HTERT RPE-1 (cell line): Measurements from ENCODE around the gene DHRS12.

Experiments used
- in situ Hi-C: fragments of 300-500 bp; cut with MboI; formaldehyde crosslinking; loops from 4 replicates; pipeline ENCODE4 v1.14.3; 2020; ENCODE audit warnings: low sequenced_read_pairs

Gene DHRS12, protein sequence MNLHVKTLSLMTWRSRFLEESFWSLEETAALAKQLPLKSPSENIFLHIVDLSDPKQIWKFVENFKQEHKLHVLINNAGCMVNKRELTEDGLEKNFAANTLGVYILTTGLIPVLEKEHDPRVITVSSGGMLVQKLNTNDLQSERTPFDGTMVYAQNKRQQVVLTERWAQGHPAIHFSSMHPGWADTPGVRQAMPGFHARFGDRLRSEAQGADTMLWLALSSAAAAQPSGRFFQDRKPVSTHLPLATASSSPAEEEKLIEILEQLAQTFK

DNA sequence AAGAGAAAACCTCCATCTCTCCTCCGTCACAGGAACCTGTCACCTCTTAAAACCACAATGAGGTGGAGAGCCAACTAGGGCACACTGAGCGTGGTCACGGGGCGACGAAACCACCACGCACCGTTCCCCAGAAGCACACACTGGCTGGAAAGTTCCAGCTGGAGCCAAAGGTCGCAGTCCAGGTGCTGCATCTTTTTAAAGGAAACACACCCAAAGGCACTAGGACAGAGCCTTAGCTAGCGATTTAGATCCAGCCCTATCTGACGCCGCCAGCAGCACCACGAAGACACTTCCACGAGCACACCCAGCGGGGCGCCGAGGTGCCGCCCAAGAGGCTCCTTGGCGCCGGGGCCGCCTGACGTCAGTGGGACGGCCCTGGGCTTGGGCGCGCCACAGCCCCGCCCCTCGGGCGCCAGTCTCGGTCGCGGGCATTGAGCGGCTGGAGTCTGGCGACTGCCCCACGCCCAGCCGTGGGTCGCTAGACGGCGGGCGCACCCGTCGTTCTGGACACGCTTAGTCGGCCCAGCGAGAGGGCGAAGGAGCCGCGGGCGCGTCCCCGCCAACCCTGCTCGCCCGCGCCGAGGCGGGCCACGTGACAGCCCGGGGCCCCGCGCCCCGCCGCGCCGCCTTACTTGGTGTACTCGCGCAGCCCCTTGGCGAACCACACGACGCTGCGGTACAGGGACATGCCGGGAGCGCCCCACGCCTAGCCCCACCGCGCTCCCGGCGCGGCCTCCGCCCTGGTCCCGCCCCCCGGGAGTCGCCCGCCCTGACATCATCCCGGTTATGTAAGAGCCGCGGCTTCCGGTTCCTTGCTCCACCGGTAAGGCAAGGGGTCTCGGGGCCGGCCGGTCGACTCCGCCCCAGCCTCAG is at the start of gene DHRS12:
DHRS12 (minus strand) TSS at position 742 of the 873 bp plus-strand sequence. CDS start 4,504 bp downstream, outside the sequence.
- in situ Hi-C loops: loop anchor here (25.0 kb wide), 1 partner anchor 366 kb away; no protein-coding TSS in a partner anchor

DNA sequence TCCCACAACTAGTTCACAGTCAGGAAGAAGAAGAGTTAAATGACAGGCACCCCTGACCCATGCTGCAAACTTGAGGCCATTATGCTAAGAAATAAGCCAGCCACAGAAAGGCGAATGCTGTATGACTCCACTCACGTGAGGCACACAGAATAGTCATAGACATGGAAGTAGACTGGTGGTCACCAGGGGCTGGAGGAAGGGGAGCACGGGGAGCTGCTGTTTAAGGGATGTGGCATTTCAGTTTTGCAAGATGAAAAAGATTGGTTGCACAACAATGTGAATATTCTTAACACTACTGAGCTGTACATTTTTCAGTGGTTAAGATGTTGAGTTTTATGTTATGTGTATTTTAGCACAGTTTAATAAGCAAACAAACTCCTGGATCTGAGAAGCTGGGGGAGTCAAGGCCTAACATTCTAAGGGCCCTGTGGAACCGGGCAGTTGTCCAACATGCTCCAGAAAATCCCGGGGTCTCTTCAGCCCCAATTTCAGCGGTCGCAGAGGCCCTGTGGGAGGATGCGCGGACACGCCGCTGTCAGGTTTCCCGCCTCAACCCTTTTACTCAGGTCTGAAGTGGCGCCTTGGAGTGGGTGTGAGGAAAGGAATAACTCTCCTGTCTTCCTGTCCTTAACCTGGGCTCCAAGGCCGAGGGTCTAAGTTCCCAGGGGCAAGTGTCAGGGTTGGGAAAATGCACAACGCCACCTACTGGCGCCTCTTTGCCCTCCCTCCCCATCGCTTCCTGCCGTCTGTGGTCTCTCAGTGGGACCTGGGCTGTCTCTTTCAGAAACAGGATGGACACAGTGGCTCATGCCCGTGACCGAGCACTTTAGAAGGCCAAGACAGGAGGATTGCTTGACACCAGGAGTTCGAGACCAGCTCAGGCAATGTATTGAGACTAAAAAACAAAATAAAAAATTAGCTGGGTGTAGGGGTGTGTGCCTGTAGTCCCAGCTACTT is 45.5 kb upstream of the DHRS12 start:
- in situ Hi-C loops: no loop called here

DNA sequence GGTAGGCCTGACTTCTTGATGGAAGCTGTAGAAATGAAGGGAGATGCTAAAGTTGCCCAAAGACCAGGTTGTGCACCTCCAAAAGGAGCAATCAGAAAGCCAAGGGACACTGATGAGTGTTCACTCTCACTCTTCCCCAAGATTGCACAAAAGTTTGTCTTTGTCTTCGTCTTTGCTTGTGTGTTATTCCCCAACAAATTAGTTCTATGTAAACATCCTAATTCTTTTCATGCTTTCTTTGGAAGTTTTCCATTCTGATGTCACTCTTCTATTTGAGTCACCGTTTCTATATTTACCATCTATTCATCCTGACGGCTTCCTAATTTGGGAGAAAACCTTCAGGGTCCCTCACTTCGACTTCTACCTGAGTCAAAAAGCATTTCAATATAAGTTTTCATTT is 44.7 kb upstream of the DHRS12 start:
- in situ Hi-C loops: no loop called here

- in situ Hi-C loops: no loop called here
Observed at GRCh38 chr13:51846756-51847155, 42.8 kb upstream of the DHRS12 start.

DNA sequence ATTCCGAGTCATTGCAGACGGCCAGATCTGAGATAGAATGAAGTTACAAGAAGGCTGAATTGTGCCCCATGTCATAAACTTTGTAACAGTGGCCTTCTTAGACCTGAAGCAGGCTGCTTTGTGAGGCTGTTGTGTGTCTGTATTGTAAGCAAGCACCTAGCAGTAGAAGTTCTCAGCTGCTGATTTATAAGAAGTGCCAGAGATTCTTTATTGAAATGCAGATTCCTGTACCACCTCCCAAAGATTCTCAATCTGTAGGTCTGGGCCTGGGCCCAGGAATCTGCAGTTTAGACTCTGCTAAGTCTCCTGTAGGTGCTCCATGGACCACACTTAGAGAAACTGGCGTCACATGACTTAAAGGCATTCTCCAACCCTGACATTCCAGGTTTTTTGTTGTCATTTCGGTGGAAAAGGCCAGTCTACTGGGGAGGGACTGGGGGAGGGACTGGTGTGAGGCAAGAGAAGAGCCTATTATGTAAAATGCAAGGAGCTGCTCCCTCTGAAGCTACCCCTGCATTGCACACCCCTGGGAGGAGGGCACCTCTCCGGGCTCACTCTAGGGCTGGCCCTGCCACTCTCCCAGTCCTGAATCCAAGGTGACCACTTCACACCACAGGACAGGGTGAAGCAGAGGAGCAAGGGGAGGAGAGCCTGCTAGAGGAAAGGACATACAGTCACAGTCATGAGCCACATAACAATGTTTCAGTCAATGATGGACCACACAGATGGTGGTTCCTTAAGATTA is 41.8 kb upstream of the DHRS12 start:
- in situ Hi-C loops: no loop called here

- in situ Hi-C loops: no loop called here
Observed at GRCh38 chr13:51844862-51845573, 41.1 kb upstream of the DHRS12 start, which contains the start of gene TMEM272. Gene TMEM272, minus strand, starts transcription at chr13:51845177. Its CDS starts 6,647 bp downstream, at chr13:51838530.

GRCh38 chr13:51843529-51843928 is 39.6 kb upstream of the DHRS12 start:
- in situ Hi-C loops: no loop called here

GRCh38 chr13:51841732-51842131 is 37.8 kb upstream of the DHRS12 start:
- in situ Hi-C loops: no loop called here

DNA sequence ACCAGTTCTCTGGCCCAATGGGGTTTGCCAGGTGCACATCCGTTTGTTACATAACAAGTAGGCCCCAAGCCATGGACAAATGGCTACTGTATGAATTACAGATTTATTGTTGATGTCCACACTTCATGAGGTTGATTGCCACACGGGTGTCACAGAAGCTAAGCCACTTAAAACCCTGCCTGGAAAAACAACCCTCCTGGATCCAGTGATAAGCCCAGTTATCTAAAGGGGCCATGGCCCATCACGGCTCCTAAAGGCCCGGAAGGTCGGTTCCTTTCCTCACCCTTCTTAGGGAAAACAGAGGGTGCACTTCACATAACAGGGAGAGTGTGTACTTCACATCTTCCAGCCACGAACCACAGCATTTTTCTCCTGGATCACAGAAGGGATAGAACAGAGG is 37.0 kb upstream of the DHRS12 start:
- in situ Hi-C loops: no loop called here

- in situ Hi-C loops: no loop called here
Observed at GRCh38 chr13:51839711-51840540, 36.0 kb upstream of the DHRS12 start.

DNA sequence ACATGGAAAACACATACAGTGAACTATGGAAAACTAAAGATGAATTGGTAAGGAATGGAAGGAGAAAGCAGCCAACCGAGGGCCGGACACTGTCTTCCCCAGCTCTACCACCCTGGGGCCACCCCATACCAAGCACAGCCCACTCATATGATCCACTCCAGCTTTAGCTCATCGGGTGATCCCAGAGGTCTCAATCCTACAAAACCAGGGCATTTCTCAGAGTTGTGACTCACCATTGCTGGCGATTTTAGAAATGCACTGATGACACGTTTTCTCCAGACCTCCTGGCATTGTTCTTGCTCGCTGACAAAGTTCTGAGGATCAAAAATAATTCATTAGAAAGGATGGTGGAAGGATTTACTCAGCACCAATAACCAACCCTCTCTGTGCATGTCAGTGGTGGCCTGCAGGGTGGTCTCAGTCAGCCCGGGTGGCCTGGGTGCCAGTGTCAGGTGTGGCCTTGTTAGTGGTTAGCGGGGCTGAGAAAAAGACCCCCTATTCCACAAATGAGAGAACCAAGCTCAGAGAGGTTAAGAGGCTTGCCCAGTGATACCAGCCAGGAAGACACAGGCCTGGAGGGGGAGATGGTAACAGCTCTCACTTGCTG is 34.4 kb upstream of the DHRS12 start:
- in situ Hi-C loops: no loop called here

- in situ Hi-C loops: no loop called here
Observed at GRCh38 chr13:51837016-51837415, 33.1 kb upstream of the DHRS12 start.

DNA sequence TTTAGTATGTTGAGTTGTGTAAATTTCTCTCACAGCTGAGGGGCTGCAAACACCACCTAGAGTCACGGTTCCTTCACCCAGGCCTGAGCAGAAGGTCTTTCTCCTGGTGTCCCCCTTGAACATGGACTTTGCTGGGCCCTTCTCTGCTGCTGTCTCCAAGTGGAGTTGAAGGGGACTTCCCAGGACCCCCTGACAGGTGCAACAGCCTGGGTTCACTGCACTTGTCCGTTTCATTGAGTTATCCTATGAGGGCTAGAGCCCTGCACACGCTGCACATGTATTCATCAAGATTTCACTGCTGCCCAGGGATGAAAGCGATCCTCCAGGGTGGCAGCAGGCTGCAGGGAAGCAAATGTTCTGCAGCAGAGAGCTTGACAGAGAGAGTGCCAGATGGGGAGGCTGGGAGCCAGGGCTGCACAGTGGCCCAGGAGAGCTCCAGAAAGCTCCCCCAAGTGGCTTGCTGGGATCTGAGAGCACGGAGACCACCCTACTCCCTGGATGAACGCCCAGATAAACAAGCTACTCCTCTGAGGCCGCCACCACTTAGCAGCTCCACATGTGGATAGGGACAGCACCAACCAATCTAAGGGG is 30.7 kb upstream of the DHRS12 start:
- in situ Hi-C loops: no loop called here

DNA sequence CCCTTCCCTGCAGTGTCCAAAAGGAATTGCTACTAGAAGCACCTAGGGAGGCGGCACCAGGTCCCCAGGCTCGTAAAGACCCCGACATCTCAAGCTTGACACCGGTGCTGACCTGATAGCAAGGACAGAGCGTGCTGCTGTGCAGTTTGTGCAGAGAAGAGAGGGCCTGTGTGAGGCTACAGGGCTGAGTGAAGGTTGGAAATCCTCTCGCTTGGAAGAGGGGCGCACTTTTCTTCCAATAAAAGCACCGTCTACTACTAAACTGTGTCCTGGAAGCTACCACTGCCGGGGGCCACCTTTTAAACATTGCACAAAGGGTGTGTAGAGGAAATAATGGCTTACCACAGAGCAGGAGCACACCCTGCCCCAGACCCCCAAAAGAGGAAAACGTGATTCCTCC is 30.0 kb upstream of the DHRS12 start:
- in situ Hi-C loops: no loop called here

DNA sequence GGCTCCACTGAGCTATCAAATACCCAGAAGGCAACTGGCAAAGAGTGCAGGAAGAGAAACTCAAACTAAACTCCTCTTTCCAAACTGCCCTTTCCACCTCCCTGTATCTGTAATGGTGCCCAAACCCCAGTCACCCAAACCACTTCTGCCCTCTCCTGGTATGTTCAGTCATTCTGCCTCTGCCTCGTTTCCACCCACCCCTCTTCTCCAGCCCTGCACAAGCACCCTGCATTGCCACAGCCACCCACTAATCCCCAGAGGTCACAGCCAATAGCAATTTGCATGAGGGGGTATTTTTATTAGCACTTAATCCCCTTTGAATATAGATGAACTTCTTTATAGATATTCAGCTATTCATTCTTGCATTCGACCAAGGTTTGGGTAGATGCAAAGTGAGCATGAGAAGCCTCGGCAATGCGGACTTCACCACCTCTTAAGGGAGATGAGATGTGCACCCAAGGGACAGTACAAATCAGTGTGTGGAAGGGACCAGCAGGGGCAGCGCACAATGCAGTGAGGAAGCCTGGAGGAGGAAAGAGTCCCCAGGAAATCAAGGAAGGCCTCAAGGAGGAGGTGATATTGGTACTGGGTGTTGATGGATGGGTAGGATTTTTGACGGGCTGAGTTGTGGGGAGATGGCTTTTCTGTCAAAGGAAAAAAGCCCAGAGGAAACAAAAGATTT is 28.6 kb upstream of the DHRS12 start:
- in situ Hi-C loops: no loop called here

- in situ Hi-C loops: no loop called here
Observed at GRCh38 chr13:51831519-51831918, 27.6 kb upstream of the DHRS12 start.

DNA sequence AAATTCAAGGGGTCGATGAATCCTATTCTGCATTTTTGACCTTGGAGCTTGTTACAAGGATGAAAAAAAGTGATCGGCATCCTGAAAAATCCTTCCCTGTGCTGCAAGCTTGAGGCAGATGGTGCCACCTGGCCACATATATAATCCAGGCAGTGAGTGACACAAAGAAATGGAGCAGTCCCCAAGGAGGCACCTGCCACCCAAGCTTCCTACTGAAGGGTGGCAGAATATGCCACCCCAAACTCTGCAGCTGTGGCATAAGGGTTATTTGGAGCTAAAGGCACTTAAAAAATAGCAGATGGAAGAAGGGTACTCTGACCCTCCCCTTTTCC is 25.6 kb upstream of the DHRS12 start:
- in situ Hi-C loops: no loop called here
